HepG2 (cell line): ENCODE data around the gene EPPIN. TPM values are rescaled to one million over a fixed set of nuclear protein-coding genes. Genes with fewer than 3 reads are reported as not detected.

Source experiments
- ATAC-seq: fragments of 200-7000 bp; cut with Tn5 transposase; 3 replicates; pipeline ENCODE4 v1.9.1; 2020; ENCODE audit warnings: mild to moderate bottlenecking, moderate library complexity
- BruUV-seq: library from RNA; stranded (reverse); fragments of 400-500 nt; replicated peaks from 2 replicates; lab custom pipeline; 2021; lab: Mats Ljungman, UMichigan
- CTCF ChIA-PET: fragments of 300-600 bp; formaldehyde crosslinking; extraction: SDS; loops from one replicate; lab custom pipeline; 2021; ENCODE audit warnings: low total read pairs, inconsistent platforms, low intra/inter-chr PET ratio; lab: Yijun Ruan, JAX
- POLR2A ChIA-PET: fragments of 350-600 bp; sonication (Branson Sonifier 250); formaldehyde crosslinking; loops from one replicate; lab custom pipeline; 2020; ENCODE audit warnings: antibody characterized with exemption, inconsistent platforms; lab: Yijun Ruan, JAX
- DNase-seq: peaks from one replicate; pipeline ENCODE4 v3.0.0-alpha.2; 2015; ENCODE audit warnings: low spot score
- FAIRE-seq: peaks from 3 replicates; lab custom pipeline; 2011; peaks lifted over from hg19 to GRCh38; lab: Jason Lieb, UNC
- H2AFZ ChIP-seq: one replicate; pipeline ENCODE4 v1.6.1; 2011; ENCODE audit warnings: low read length, inconsistent platforms
- H3K27ac ChIP-seq: fragments of 300-600 bp; 3 replicates; pipeline ENCODE4 v1.8.0; 2011; ENCODE audit warnings: mixed run types, mild to moderate bottlenecking, mixed read lengths, low read length, inconsistent platforms; ENCODE audit not compliant: insufficient read depth; ENCODE audit errors: extremely low read length
- H3K27me3 ChIP-seq, 2 experiments: fragments of 200-600 bp in 1 of 2; 2 replicates in 1 of 2; 3 replicates in 1 of 2; pipeline versions ENCODE4 v1.6.0 to v1.8.0; 2011; ENCODE audit warnings: low read length in 2 of 2, mild to moderate bottlenecking in 2 of 2, moderate library complexity in 2 of 2, inconsistent platforms in 1 of 2; ENCODE audit not compliant: insufficient read depth in 2 of 2, control insufficient read depth in 1 of 2
- H3K36me3 ChIP-seq, 2 experiments: fragments of 200-600 bp in 1 of 2; replicated peaks in 1 of 2; 2 replicates in 1 of 2; 3 replicates in 1 of 2; pipeline versions ENCODE4 v1.5.1 to v1.8.0; 2011; ENCODE audit warnings: low read length in 2 of 2, inconsistent platforms in 1 of 2; ENCODE audit not compliant: insufficient read depth in 2 of 2, control insufficient read depth in 1 of 2
- H3K4me1 ChIP-seq: 2 replicates; pipeline ENCODE4 v1.5.1; 2012; ENCODE audit warnings: low read length, inconsistent platforms; ENCODE audit not compliant: insufficient read depth
- H3K4me2 ChIP-seq: 2 replicates; pipeline ENCODE4 v1.6.0; 2011; ENCODE audit warnings: low read depth, low read length, inconsistent platforms
- H3K4me3 ChIP-seq, 3 experiments: fragments of 200-600 bp in 1 of 3; sonication (generic), shearing (Covaris generic) in 1 of 3; replicated peaks in 1 of 3; 2 replicates each; pipeline ENCODE4 v1.5.1; 2011 to 2016; ENCODE audit warnings: low read length in 3 of 3, inconsistent platforms in 2 of 3, low read depth in 2 of 3, mild to moderate bottlenecking in 2 of 3, control low read depth in 1 of 3, mixed read lengths in 1 of 3; ENCODE audit not compliant: insufficient read depth in 1 of 3
- H3K79me2 ChIP-seq: one replicate; pipeline ENCODE4 v1.6.1; 2011; ENCODE audit warnings: low read length, inconsistent platforms; ENCODE audit not compliant: insufficient read depth
- H3K9ac ChIP-seq: 2 replicates; pipeline ENCODE4 v1.6.0; 2011; ENCODE audit warnings: mild to moderate bottlenecking, low read depth, low read length, inconsistent platforms; ENCODE audit not compliant: insufficient read depth
- H3K9me3 ChIP-seq: 2 replicates; pipeline ENCODE4 v1.5.1; 2012; ENCODE audit warnings: mild to moderate bottlenecking, low read length
- H4K20me1 ChIP-seq: 2 replicates; pipeline ENCODE4 v1.6.0; 2011; ENCODE audit warnings: inconsistent platforms, mild to moderate bottlenecking, low read length, moderate library complexity; ENCODE audit not compliant: insufficient read depth
- AKAP8 ChIP-seq: sonication (generic); formaldehyde crosslinking; IDR thresholded peaks from 2 replicates; pipeline ENCODE4 v1.5.1; 2020; ENCODE audit warnings: mild to moderate bottlenecking, missing genetic modification reagents
- IRF9 ChIP-seq: sonication (generic); formaldehyde crosslinking; IDR thresholded peaks from 2 replicates; pipeline ENCODE4 v1.8.0; 2022; ENCODE audit warnings: missing genetic modification reagents, mild to moderate bottlenecking, borderline replicate concordance
- ISX ChIP-seq: sonication (generic); formaldehyde crosslinking; conservative IDR thresholded peaks from 2 replicates; pipeline ENCODE4 v1.5.0; 2020; ENCODE audit warnings: missing genetic modification reagents
- REST ChIP-seq, 2 experiments: IDR thresholded peaks; 2 replicates each; pipeline ENCODE4 v1.6.1; 2011 to 2012; ENCODE audit warnings: low read length in 2 of 2, borderline replicate concordance in 1 of 2, low read depth in 1 of 2, mild to moderate bottlenecking in 1 of 2, moderate library complexity in 1 of 2
- ZNF121 ChIP-seq: sonication (generic); formaldehyde crosslinking; IDR thresholded peaks from 2 replicates; pipeline ENCODE4 v1.5.0; 2020; ENCODE audit warnings: mild to moderate bottlenecking, missing genetic modification reagents
- WGBS: methylation state at CpG from one replicate; pipeline ENCODE4 v1.1.6; 2017; ENCODE audit warnings: low lambda C conversion rate; 5-methylcytosine and 5-hydroxymethylcytosine counted together
- in situ Hi-C: cut with HindIII; loops from 2 replicates; pipeline ENCODE4 v1.10.0; 2017; ENCODE audit warnings: low pct_unique_long_range_greater_than_20kb; ENCODE audit not compliant: extremely low pct_ligation_motif_present
- intact Hi-C: fragments of 100-400 bp; cut with micrococcal nuclease; formaldehyde crosslinking; loops from one replicate; pipeline ENCODE4 v1.10.0; 2022; ENCODE audit not compliant: unreplicated experiment
- polyA plus RNA-seq, 8 experiments: library from polyadenylated mRNA; depleted of rRNA in 3 of 8; stranded (reverse) in 7 of 8; unstranded in 1 of 8; fragments of >200 nt; fragmentation: Illumina TruSeq in 4 of 8; extraction: Trizol in 4 of 8; gene quantifications; 2 replicates each; pipeline versions ENCODE4 v1.2.1 to v1.2.3, GENCODE V29; 2011 to 2016; ENCODE audit warnings: low read depth in 4 of 8, missing spikeins in 1 of 8, mixed read lengths in 1 of 8; ENCODE audit not compliant: insufficient read depth in 1 of 8
- total RNA-seq, 5 experiments: library from RNA; depleted of rRNA; stranded (reverse); fragments of >200 nt; fragmentation: Illumina TruSeq; extraction: Trizol; gene quantifications; 2 replicates each; pipeline ENCODE4 v1.2.3, GENCODE V29; 2016; ENCODE audit warnings: low read depth in 1 of 5

Gene EPPIN
- total and polyA plus RNA-seq, 2 of the 13 experiments (the other 11 are each of a cell fraction or from before 2014, with no cell fraction given) = not detected

GRCh38 chr20:45518282-45518681 is 28.9 kb downstream of the EPPIN start (continued):
- TF ChIP-seq IRF9 (no peak), AKAP8 (CRISPR knock-in tag) (no peak)

GRCh38 chr20:45515147-45515913 is 31.9 kb downstream of the EPPIN start, which contains the start of gene SPINT3:
Gene SPINT3 (minus strand): TSS chr20:45515622. CDS start chr20:45515608, 14 bp downstream.
- CTCF ChIA-PET = no interaction called here
- Histone ChIP-seq H3K27me3 (peaks cover 0 to 8% of the 10 kb centered on the region in 2 experiments; a peak in 2 of 5 replicates), H3K79me2 (no peaks in the 10 kb centered on the region), H2AFZ (no peak within 1 kb of the TSS), H3K4me2 (no peak within 1 kb of the TSS), H4K20me1 (no peaks in the 10 kb centered on the region), H3K4me1 (no peaks in the 10 kb centered on the region), H3K27ac (no peak within 1 kb of the TSS), H3K4me3 (no peak within 1 kb of the TSS), H3K9ac (no peak within 1 kb of the TSS), H3K36me3 (no peaks in the 10 kb centered on the region), H3K9me3 (no peaks in the 10 kb centered on the region)
- DNase-seq (no peak), FAIRE-seq (no peak), ATAC-seq (no peak)
- POLR2A ChIA-PET = no interaction called here
- in situ Hi-C loops (no loop called here), intact Hi-C loops (no loop called here)
- no TSS peak for BruUV-seq
- WGBS = 2% methylated on average over 5 of the region's 5 CpGs
- TF ChIP-seq ISX (CRISPR knock-in tag) (no peak), REST (IDR thresholded peaks at IDR 0.05; ENCODE audit: borderline replicate concordance in 1 of 2, low read depth in 1 of 2, low read length in 2 of 2) (peak in 1 of 2 experiments; percentile 83), ZNF121 (CRISPR knock-in tag) (no peak)
